WTC11 (cell line): ENCODE measurements around the gene TBC1D17. TPM values are rescaled to one million over a fixed set of nuclear protein-coding genes. Genes with fewer than 3 reads are reported as not detected.

Source experiments
- ATAC-seq: fragments of 200-7000 bp; cut with Tn5 transposase; 2 replicates; pipeline ENCODE4 v1.10.0; 2021; ENCODE audit warnings: mild to moderate bottlenecking, moderate library complexity
- CTCF ChIA-PET: fragments of 300-600 bp; sonication (Branson Sonifier 250); formaldehyde crosslinking; loops from one replicate; lab custom pipeline; 2021; ENCODE audit warnings: antibody characterized with exemption; lab: Charles Lee
- POLR2A ChIA-PET: fragments of 350-600 bp; sonication (Branson Sonifier 250); formaldehyde crosslinking; loops from one replicate; lab custom pipeline; 2021; ENCODE audit warnings: antibody characterized with exemption; lab: Charles Lee
- DNase-seq: peaks from one replicate; pipeline ENCODE4 v3.0.0; 2021; ENCODE audit warnings: low spot score
- H3K27ac Mint-ChIP-seq: 2 replicates; pipeline ENCODE4 v1.8.0; 2021; ENCODE audit warnings: mixed read lengths
- H3K27me3 Mint-ChIP-seq: 2 replicates; pipeline ENCODE4 v1.8.0; 2021; ENCODE audit warnings: low read depth, mild to moderate bottlenecking, moderate library complexity, mixed read lengths
- H3K36me3 Mint-ChIP-seq: 2 replicates; pipeline ENCODE4 v1.8.0; 2021; ENCODE audit warnings: mixed read lengths
- H3K4me1 Mint-ChIP-seq: 2 replicates; pipeline ENCODE4 v1.8.0; 2022; ENCODE audit warnings: mixed read lengths
- H3K4me3 Mint-ChIP-seq: 2 replicates; pipeline ENCODE4 v1.8.0; 2021; ENCODE audit warnings: mild to moderate bottlenecking, moderate library complexity, mixed read lengths
- H3K9me3 Mint-ChIP-seq: 2 replicates; pipeline ENCODE4 v1.8.0; 2021; ENCODE audit warnings: mixed read lengths
- CBFB ChIP-seq: sonication (generic); formaldehyde crosslinking; IDR thresholded peaks from 2 replicates; pipeline ENCODE4 v1.8.1; 2022; ENCODE audit warnings: mild to moderate bottlenecking, low read depth, missing genetic modification reagents
- ETV6 ChIP-seq: sonication (generic); formaldehyde crosslinking; IDR thresholded peaks from 2 replicates; pipeline ENCODE4 v1.8.1; 2022; ENCODE audit warnings: mild to moderate bottlenecking, missing genetic modification reagents
- GABPB1 ChIP-seq: sonication (generic); formaldehyde crosslinking; IDR thresholded peaks from 2 replicates; pipeline ENCODE4 v1.8.1; 2023; ENCODE audit warnings: mild to moderate bottlenecking, missing genetic modification reagents
- JAZF1 ChIP-seq: fragments of 250-450 bp; sonication (Bioruptor Pico); IDR thresholded peaks from 2 replicates; pipeline ENCODE4 v1.9.0; 2021; ENCODE audit warnings: moderate library complexity, mild to moderate bottlenecking, inconsistent platforms
- NFE2L1 ChIP-seq: sonication (generic); formaldehyde crosslinking; IDR thresholded peaks from 2 replicates; pipeline ENCODE4 v1.8.1; 2023; ENCODE audit warnings: missing genetic modification reagents
- NFYB ChIP-seq: sonication (generic); formaldehyde crosslinking; conservative IDR thresholded peaks from 2 replicates; pipeline ENCODE4 v1.8.0; 2022; ENCODE audit warnings: low read depth, missing genetic modification reagents
- NR1H2 ChIP-seq: sonication (generic); formaldehyde crosslinking; IDR thresholded peaks from 2 replicates; pipeline ENCODE4 v1.9.0; 2021; ENCODE audit warnings: mild to moderate bottlenecking, moderate library complexity, missing genetic modification reagents
- NR3C1 ChIP-seq: sonication (generic); formaldehyde crosslinking; conservative IDR thresholded peaks from 2 replicates; pipeline ENCODE4 v1.8.1; 2023; ENCODE audit warnings: low read depth, mild to moderate bottlenecking, missing genetic modification reagents
- RORB ChIP-seq: fragments of 250-450 bp; sonication (Bioruptor Pico); IDR thresholded peaks from 2 replicates; pipeline ENCODE4 v1.9.0; 2021; ENCODE audit warnings: mild to moderate bottlenecking
- TCF7 ChIP-seq: sonication (generic); formaldehyde crosslinking; IDR thresholded peaks from 2 replicates; pipeline ENCODE4 v1.8.0; 2022; ENCODE audit warnings: mild to moderate bottlenecking, low read depth, missing genetic modification reagents, moderate library complexity
- TEAD1 ChIP-seq: sonication (generic); formaldehyde crosslinking; IDR thresholded peaks from 2 replicates; pipeline ENCODE4 v1.8.0; 2022; ENCODE audit warnings: mild to moderate bottlenecking, missing genetic modification reagents
- ZBTB21 ChIP-seq: sonication (generic); formaldehyde crosslinking; IDR thresholded peaks from 2 replicates; pipeline ENCODE4 v1.8.1; 2023; ENCODE audit warnings: mild to moderate bottlenecking, missing genetic modification reagents, borderline replicate concordance
- ZNF121 ChIP-seq: sonication (generic); formaldehyde crosslinking; IDR thresholded peaks from 2 replicates; pipeline ENCODE4 v1.8.0; 2023; ENCODE audit warnings: missing genetic modification reagents
- ZNF232 ChIP-seq: sonication (generic); formaldehyde crosslinking; IDR thresholded peaks from 2 replicates; pipeline ENCODE4 v1.8.0; 2022; ENCODE audit warnings: mild to moderate bottlenecking, missing genetic modification reagents
- ZNF263 ChIP-seq: sonication (generic); formaldehyde crosslinking; IDR thresholded peaks from 2 replicates; pipeline ENCODE4 v1.8.1; 2022; ENCODE audit warnings: low read depth, mild to moderate bottlenecking, moderate library complexity, missing genetic modification reagents
- total RNA-seq: library from RNA; stranded (reverse); gene quantifications from 3 replicates; pipeline ENCODE4 v1.2.3, GENCODE V29; 2021
- TF ChIP-seq, protein P1 (sequence below): sonication (generic); formaldehyde crosslinking; IDR thresholded peaks from 2 replicates; pipeline ENCODE4 v1.8.1; 2022; ENCODE audit warnings: low read depth, mild to moderate bottlenecking, moderate library complexity, missing genetic modification reagents, borderline replicate concordance
- TF ChIP-seq, protein P2 (sequence below): fragments of 250-450 bp; sonication (Bioruptor Pico); IDR thresholded peaks from 2 replicates; pipeline ENCODE4 v1.9.0; 2021; ENCODE audit warnings: mild to moderate bottlenecking
- TF ChIP-seq, protein P3 (sequence below): sonication (generic); formaldehyde crosslinking; IDR thresholded peaks from 2 replicates; pipeline ENCODE4 v1.8.1; 2023; ENCODE audit warnings: mild to moderate bottlenecking, moderate library complexity, missing genetic modification reagents
- TF ChIP-seq, protein P4 (sequence below): fragments of 250-450 bp; sonication (Bioruptor Pico); IDR thresholded peaks from 2 replicates; pipeline ENCODE4 v2.1.2; 2022; ENCODE audit warnings: mild to moderate bottlenecking, moderate library complexity

Gene TBC1D17
- total RNA-seq, 1 experiment from 2014 or later = 52.8 TPM

DNA sequence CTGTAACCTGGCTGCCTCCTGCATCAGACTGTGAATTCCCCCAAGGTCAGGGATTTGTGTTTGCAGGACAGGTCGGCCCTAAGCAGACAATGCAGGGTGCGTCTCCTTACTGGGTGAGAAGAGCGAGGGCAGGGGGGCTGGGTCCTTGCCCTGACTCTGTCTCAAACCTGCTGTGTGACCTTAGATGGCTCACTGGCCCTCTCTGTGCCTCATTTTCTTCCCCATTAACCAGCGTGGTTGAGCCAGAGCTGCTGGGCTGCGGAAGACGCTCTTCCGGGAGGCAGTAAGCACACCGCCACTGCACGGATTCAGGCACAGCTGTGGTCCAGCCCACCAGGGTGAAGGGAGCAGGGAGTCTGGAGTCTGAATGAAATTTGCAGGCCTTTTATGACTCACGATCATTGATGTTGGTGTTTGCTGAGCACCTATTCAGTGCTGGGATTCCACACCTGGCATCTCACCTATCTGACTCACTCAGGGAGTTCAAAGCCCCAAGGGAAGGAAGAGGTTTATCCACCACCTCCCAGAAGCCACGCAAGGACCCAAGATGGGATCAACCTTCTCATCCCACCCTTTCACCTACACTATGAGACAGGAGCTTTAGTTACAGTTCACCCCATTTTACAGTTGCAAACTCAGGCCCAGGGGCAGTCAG lies 2.9 kb upstream of the TBC1D17 start:
- Mint-ChIP-seq H3K27ac (peak overlapping the region; percentile 57; the same call in 1 of the 2 replicates), H3K36me3 (peaks cover 10% of the 10 kb centered on the region), H3K9me3 (no peaks in the 10 kb centered on the region), H3K4me3 (no peak overlapping the region), H3K27me3 (no peaks in the 10 kb centered on the region), H3K4me1 (peaks cover 28% of the 10 kb centered on the region)
- CTCF ChIA-PET = no interaction called here
- ATAC-seq = no peak
- POLR2A ChIA-PET = no interaction called here
- TF ChIP-seq ZNF263 (CRISPR knock-in tag) = no peak
- TF ChIP-seq, protein P1, sequence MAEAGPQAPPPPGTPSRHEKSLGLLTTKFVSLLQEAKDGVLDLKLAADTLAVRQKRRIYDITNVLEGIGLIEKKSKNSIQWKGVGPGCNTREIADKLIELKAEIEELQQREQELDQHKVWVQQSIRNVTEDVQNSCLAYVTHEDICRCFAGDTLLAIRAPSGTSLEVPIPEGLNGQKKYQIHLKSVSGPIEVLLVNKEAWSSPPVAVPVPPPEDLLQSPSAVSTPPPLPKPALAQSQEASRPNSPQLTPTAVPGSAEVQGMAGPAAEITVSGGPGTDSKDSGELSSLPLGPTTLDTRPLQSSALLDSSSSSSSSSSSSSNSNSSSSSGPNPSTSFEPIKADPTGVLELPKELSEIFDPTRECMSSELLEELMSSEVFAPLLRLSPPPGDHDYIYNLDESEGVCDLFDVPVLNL = no peak
- no peak for DNase-seq

DNA sequence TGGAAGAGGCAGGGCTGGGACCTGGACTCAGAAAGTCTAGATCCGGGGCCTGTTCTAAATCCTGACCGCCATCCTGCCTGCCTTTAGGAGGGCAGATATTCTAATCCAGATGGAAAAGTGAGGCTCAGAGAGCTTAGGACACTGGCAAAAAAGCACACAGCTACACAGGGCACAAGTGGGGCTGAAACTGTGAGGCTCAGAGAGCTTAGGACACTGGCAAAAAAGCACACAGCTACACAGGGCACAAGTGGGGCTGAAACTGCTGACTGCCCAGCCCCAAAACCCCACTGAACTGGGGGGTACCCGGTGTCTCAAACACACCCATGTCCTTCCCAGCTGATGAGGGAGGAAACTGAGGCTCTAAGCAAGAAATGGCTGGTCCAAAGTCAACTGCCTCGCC lies 2.3 kb upstream of the TBC1D17 start:
- no peaks in the 10 kb centered on the region for H3K27me3 Mint-ChIP-seq
- no peak overlapping the region; the same call in 1 of the 2 replicates for H3K27ac Mint-ChIP-seq
- TF ChIP-seq, protein P2, sequence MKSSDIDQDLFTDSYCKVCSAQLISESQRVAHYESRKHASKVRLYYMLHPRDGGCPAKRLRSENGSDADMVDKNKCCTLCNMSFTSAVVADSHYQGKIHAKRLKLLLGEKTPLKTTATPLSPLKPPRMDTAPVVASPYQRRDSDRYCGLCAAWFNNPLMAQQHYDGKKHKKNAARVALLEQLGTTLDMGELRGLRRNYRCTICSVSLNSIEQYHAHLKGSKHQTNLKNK (CRISPR knock-in tag) = no peak
- TF ChIP-seq ZNF232 (CRISPR knock-in tag) (no peak), CBFB (CRISPR knock-in tag) (no peak), JAZF1 (CRISPR knock-in tag) (no peak), ZNF121 (CRISPR knock-in tag) (no peak), NR3C1 (no peak)
- TF ChIP-seq, all 79 proteins: peak for 0
- Mint-ChIP-seq H3K4me1 (peaks cover 27% of the 10 kb centered on the region), H3K9me3 (no peaks in the 10 kb centered on the region), H3K4me3 (no peak overlapping the region), H3K36me3 (peaks cover 13% of the 10 kb centered on the region)
- DNase-seq (no peak), ATAC-seq (no peak)
- CTCF ChIA-PET = interaction anchor here (1.3 kb wide), 1 partner anchor 15 kb away, joined by 5 read pairs; no protein-coding TSS in a partner anchor
- POLR2A ChIA-PET = no interaction called here

DNA sequence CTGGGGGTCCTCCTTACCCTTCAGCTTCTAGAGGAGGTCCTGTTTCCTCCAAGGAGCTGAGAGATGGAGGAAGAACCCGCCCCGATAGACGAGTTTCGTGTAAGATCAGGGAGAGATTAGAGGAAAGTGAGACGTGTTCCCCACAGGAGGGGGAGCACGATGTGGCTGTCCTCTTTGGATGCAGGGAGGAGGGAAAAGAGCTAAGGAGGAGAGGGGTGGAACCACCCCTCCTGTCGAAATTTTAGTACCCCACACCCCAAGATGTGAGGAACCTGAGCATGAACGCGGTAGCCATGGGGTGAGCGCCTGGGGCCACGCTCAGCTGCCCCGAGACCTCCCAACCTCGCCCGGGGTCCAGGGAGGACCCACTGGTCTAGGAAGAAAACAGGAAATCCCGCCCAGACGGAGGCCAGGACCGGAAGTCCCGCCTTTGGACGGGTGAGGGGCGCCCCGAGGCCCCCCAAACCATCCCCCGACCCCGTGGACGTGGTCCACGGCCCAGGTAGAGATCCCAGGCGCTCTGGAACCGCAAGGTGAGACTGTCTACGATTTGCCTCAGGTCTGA lies 1.6 kb upstream of the TBC1D17 start:
- H3K4me3 Mint-ChIP-seq = no peak overlapping the region
- DNase-seq (peak; percentile 63), ATAC-seq (peak; percentile 11)
- peaks cover 19% of the 10 kb centered on the region for H3K36me3 Mint-ChIP-seq
- H3K9me3 Mint-ChIP-seq = no peaks in the 10 kb centered on the region
- H3K27ac Mint-ChIP-seq = no peak overlapping the region
- H3K27me3 Mint-ChIP-seq = no peaks in the 10 kb centered on the region
- CTCF ChIA-PET = interaction anchor here (1.2 to 1.3 kb wide), 2 partner anchors 9 to 14 kb away, joined by 3 to 5 read pairs; no protein-coding TSS in a partner anchor
- TF ChIP-seq NFE2L1 (CRISPR knock-in tag) (0 out of 2 replicates have a peak, but pooled peaks have one; percentile 22), ETV6 (no peak; the same call in 1 of the 2 replicates), ZNF121 (CRISPR knock-in tag) (0 out of 2 replicates have a peak, but pooled peaks have one; percentile 27), CBFB (CRISPR knock-in tag) (peak; percentile 32; the same call in 1 of the 2 replicates), ZNF263 (CRISPR knock-in tag) (peak; percentile 83), NR1H2 (CRISPR knock-in tag) (no peak), TCF7 (CRISPR knock-in tag) (peak; percentile 50; the same call in 1 of the 2 replicates)
- TF ChIP-seq, protein P2 (CRISPR knock-in tag) = no peak
- peaks cover 23% of the 10 kb centered on the region for H3K4me1 Mint-ChIP-seq
- POLR2A ChIA-PET = interaction anchor here (1.0 to 2.2 kb wide), 7 partner anchors 11 to 199 kb away, joined by 3 to 9 read pairs (median 4); partner anchors contain the start of genes ATF5 and NUP62

DNA sequence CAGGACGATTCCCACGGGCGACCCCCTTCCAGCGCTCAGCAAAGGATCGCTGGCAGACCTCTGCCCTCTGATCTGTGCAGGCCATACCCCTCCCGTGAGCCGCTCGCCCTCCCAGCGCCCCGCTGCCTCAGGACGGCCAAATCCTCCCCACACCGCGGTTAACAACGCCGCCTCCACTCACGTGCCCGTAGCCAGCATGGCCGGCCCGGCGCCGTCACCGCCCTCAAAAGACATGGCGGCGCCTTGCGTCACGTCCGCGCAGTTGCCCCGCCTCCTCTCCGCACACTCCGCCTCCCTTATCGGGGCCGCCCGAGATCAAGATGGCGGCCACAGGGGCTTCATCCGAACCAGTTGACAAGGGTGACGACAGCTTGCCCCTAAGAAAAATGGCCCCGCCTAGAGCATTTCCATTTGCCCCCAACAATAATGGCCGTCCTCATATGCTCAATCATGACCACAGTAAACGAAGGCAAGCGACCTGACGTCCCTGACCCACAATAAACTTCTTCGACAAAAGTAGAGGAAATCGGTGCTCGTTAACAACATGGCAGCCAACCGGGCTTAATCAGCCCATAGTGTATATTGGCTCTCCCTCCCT lies 981 bp upstream of the TBC1D17 start:
- Mint-ChIP-seq H3K27me3 (no peaks in the 10 kb centered on the region), H3K9me3 (no peaks in the 10 kb centered on the region), H3K36me3 (peaks cover 24% of the 10 kb centered on the region), H3K4me1 (peaks cover 23% of the 10 kb centered on the region), H3K4me3 (no peak overlapping the region), H3K27ac (no peak overlapping the region)
- peak; percentile 98 for DNase-seq
- peak; percentile 46 for ATAC-seq
- ChIA-PET POLR2A (interaction anchor here (0.6 to 2.2 kb wide), 10 partner anchors 7 to 1086 kb away, joined by 3 to 9 read pairs (median 4); partner anchors contain the start of genes ATF5, NUP62 and PTOV1), CTCF (interaction anchor here (1.0 to 1.9 kb wide), 5 partner anchors 7 to 14 kb away, joined by 3 to 12 read pairs (median 3); no protein-coding TSS in a partner anchor)
- TF ChIP-seq GABPB1 (CRISPR knock-in tag) (peak; percentile 69), RORB (CRISPR knock-in tag) (no peak), CBFB (CRISPR knock-in tag) (no peak), TEAD1 (CRISPR knock-in tag) (no peak), ZBTB21 (CRISPR knock-in tag) (no peak; the same call in 1 of the 2 replicates), JAZF1 (CRISPR knock-in tag) (no peak), NR1H2 (CRISPR knock-in tag) (no peak), NFYB (CRISPR knock-in tag) (peak; percentile 28; the same call in 1 of the 2 replicates)
- TF ChIP-seq, protein P3, sequence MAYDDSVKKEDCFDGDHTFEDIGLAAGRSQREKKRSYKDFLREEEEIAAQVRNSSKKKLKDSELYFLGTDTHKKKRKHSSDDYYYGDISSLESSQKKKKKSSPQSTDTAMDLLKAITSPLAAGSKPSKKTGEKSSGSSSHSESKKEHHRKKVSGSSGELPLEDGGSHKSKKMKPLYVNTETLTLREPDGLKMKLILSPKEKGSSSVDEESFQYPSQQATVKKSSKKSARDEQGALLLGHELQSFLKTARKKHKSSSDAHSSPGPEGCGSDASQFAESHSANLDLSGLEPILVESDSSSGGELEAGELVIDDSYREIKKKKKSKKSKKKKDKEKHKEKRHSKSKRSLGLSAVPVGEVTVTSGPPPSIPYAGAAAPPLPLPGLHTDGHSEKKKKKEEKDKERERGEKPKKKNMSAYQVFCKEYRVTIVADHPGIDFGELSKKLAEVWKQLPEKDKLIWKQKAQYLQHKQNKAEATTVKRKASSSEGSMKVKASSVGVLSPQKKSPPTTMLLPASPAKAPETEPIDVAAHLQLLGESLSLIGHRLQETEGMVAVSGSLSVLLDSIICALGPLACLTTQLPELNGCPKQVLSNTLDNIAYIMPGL (CRISPR knock-in tag) = peak; percentile 57; the same call in 1 of the 2 replicates
- TF ChIP-seq, protein P4, sequence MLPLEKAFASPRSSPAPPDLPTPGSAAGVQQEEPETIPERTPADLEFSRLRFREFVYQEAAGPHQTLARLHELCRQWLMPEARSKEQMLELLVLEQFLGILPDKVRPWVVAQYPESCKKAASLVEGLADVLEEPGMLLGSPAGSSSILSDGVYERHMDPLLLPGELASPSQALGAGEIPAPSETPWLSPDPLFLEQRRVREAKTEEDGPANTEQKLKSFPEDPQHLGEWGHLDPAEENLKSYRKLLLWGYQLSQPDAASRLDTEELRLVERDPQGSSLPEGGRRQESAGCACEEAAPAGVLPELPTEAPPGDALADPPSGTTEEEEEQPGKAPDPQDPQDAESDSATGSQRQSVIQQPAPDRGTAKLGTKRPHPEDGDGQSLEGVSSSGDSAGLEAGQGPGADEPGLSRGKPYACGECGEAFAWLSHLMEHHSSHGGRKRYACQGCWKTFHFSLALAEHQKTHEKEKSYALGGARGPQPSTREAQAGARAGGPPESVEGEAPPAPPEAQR (CRISPR knock-in tag) = no peak
